HepG2 (cell line): ENCODE results near the gene HDLBP. TPM values are rescaled to one million over a fixed set of nuclear protein-coding genes. Genes with fewer than 3 reads are reported as not detected.

Experiments used
- AFF4 ChIP-seq: sonication (generic); formaldehyde crosslinking; IDR thresholded peaks from 2 replicates; pipeline ENCODE4 v1.4.0; 2020; ENCODE audit warnings: missing genetic modification reagents
- ARHGAP35 ChIP-seq: sonication (generic); formaldehyde crosslinking; IDR thresholded peaks from 2 replicates; pipeline ENCODE4 v1.9.0; 2022; ENCODE audit warnings: mild to moderate bottlenecking, inconsistent platforms, moderate library complexity, missing genetic modification reagents, borderline replicate concordance
- CC2D1A ChIP-seq: sonication (generic); formaldehyde crosslinking; IDR thresholded peaks from 2 replicates; pipeline ENCODE4 v1.8.1; 2023; ENCODE audit warnings: mild to moderate bottlenecking, missing genetic modification reagents
- DPF2 ChIP-seq: sonication (generic); formaldehyde crosslinking; IDR thresholded peaks from 2 replicates; pipeline ENCODE4 v1.4.0; 2020; ENCODE audit warnings: mild to moderate bottlenecking, low read depth, missing genetic modification reagents, borderline replicate concordance
- ELF3 ChIP-seq: IDR thresholded peaks from 2 replicates; pipeline ENCODE4 v1.6.1; 2016; ENCODE audit warnings: missing genetic modification reagents, missing compliant biosample characterization
- FOXK1 ChIP-seq: sonication (generic); formaldehyde crosslinking; IDR thresholded peaks from 2 replicates; pipeline ENCODE4 v1.4.0; 2020; ENCODE audit warnings: low read depth, missing genetic modification reagents, borderline replicate concordance
- HDAC2 ChIP-seq: sonication (generic); formaldehyde crosslinking; IDR thresholded peaks from 2 replicates; pipeline ENCODE4 v1.4.0; 2020; ENCODE audit warnings: missing genetic modification reagents
- IKZF5 ChIP-seq: IDR thresholded peaks from 2 replicates; pipeline ENCODE4 v1.6.1; 2018; ENCODE audit warnings: missing genetic modification reagents, mild to moderate bottlenecking, missing compliant biosample characterization
- SAFB2 ChIP-seq: sonication (generic); formaldehyde crosslinking; IDR thresholded peaks from 2 replicates; pipeline ENCODE4 v1.5.1; 2020; ENCODE audit warnings: missing genetic modification reagents, low read depth, mild to moderate bottlenecking, borderline replicate concordance
- TEAD3 ChIP-seq: optimal IDR thresholded peaks from 2 replicates; pipeline ENCODE3; 2016; ENCODE audit warnings: borderline replicate concordance
- WIZ ChIP-seq: sonication (generic); formaldehyde crosslinking; IDR thresholded peaks from 2 replicates; pipeline ENCODE4 v1.5.1; 2020; ENCODE audit warnings: mild to moderate bottlenecking, missing genetic modification reagents
- ZNF207 ChIP-seq: fragments of 450-650 bp; IDR thresholded peaks from 2 replicates; pipeline ENCODE4 v1.6.1; 2016; ENCODE audit warnings: antibody characterized with exemption, borderline replicate concordance
- ZNF276 ChIP-seq: sonication (generic); formaldehyde crosslinking; IDR thresholded peaks from 2 replicates; pipeline ENCODE4 v1.4.0; 2020; ENCODE audit warnings: mild to moderate bottlenecking, low read depth, missing genetic modification reagents
- ZNF383 ChIP-seq: sonication (generic); formaldehyde crosslinking; IDR thresholded peaks from 2 replicates; pipeline ENCODE4 v1.4.0; 2020; ENCODE audit warnings: missing genetic modification reagents, mild to moderate bottlenecking, borderline replicate concordance
- ZNF619 ChIP-seq: sonication (generic); formaldehyde crosslinking; IDR thresholded peaks from 2 replicates; pipeline ENCODE4 v1.4.0; 2020; ENCODE audit warnings: mild to moderate bottlenecking, missing genetic modification reagents
- ZNF75D ChIP-seq: sonication (generic); formaldehyde crosslinking; IDR thresholded peaks from 2 replicates; pipeline ENCODE4 v1.8.1; 2023; ENCODE audit warnings: missing genetic modification reagents, mild to moderate bottlenecking, borderline replicate concordance
- ZSCAN29 ChIP-seq: sonication (generic); formaldehyde crosslinking; conservative IDR thresholded peaks from 2 replicates; pipeline ENCODE4 v1.4.0; 2020; ENCODE audit warnings: mild to moderate bottlenecking, missing genetic modification reagents
- ZSCAN31 ChIP-seq: sonication (generic); formaldehyde crosslinking; IDR thresholded peaks from 2 replicates; pipeline ENCODE4 v1.5.0; 2020; ENCODE audit warnings: low read depth, mild to moderate bottlenecking, missing genetic modification reagents
- polyA plus RNA-seq, 8 experiments: library from polyadenylated mRNA; depleted of rRNA in 3 of 8; stranded (reverse) in 7 of 8; unstranded in 1 of 8; fragments of >200 nt; fragmentation: Illumina TruSeq in 4 of 8; extraction: Trizol in 4 of 8; gene quantifications; 2 replicates each; pipeline versions ENCODE4 v1.2.1 to v1.2.3, GENCODE V29; 2011 to 2016; ENCODE audit warnings: low read depth in 4 of 8, missing spikeins in 1 of 8, mixed read lengths in 1 of 8; ENCODE audit not compliant: insufficient read depth in 1 of 8
- total RNA-seq, 5 experiments: library from RNA; depleted of rRNA; stranded (reverse); fragments of >200 nt; fragmentation: Illumina TruSeq; extraction: Trizol; gene quantifications; 2 replicates each; pipeline ENCODE4 v1.2.3, GENCODE V29; 2016; ENCODE audit warnings: low read depth in 1 of 5
- TF ChIP-seq, protein P1 (sequence below): sonication (generic); formaldehyde crosslinking; IDR thresholded peaks from 2 replicates; pipeline ENCODE4 v1.5.0; 2020; ENCODE audit warnings: mild to moderate bottlenecking, missing genetic modification reagents
- TF ChIP-seq, protein P2 (sequence below): IDR thresholded peaks from 2 replicates; pipeline ENCODE4 v1.6.1; 2012; ENCODE audit warnings: inconsistent platforms

The HDLBP gene
- total and polyA plus RNA-seq, 2 of the 13 experiments (the other 11 are each of a cell fraction or from before 2014, with no cell fraction given): 464 to 707 TPM

GRCh38 chr2:241359481-241360045, 44.1 kb upstream of the HDLBP start (continued):
- TF ChIP-seq HDAC2 (CRISPR knock-in tag) (no peak), WIZ (CRISPR knock-in tag) (no peak), ZNF619 (CRISPR knock-in tag) (no peak), ZNF383 (CRISPR knock-in tag) (0 out of 2 replicates have a peak, but pooled peaks have one; percentile 74), FOXK1 (peak; percentile 32; the same call in 1 of the 2 replicates), ZSCAN29 (peak; percentile 43; the same call in 1 of the 2 replicates), SAFB2 (CRISPR knock-in tag) (no peak), ELF3 (CRISPR knock-in tag) (peak; percentile 58; the same call in 1 of the 2 replicates), ARHGAP35 (CRISPR knock-in tag) (no peak), ZNF276 (CRISPR knock-in tag) (0 out of 2 replicates have a peak, but pooled peaks have one; percentile 40), ZSCAN31 (0 out of 2 replicates have a peak, but pooled peaks have one; percentile 70), TEAD3 (CRISPR knock-in tag) (peak; percentile 73), AFF4 (no peak), ZNF75D (CRISPR knock-in tag) (no peak), IKZF5 (CRISPR knock-in tag) (peak; percentile 31; the same call in 1 of the 2 replicates), CC2D1A (CRISPR knock-in tag) (no peak), DPF2 (CRISPR knock-in tag) (0 out of 2 replicates have a peak, but pooled peaks have one; percentile 16), ZNF207 (no peak)
- TF ChIP-seq, protein P1, sequence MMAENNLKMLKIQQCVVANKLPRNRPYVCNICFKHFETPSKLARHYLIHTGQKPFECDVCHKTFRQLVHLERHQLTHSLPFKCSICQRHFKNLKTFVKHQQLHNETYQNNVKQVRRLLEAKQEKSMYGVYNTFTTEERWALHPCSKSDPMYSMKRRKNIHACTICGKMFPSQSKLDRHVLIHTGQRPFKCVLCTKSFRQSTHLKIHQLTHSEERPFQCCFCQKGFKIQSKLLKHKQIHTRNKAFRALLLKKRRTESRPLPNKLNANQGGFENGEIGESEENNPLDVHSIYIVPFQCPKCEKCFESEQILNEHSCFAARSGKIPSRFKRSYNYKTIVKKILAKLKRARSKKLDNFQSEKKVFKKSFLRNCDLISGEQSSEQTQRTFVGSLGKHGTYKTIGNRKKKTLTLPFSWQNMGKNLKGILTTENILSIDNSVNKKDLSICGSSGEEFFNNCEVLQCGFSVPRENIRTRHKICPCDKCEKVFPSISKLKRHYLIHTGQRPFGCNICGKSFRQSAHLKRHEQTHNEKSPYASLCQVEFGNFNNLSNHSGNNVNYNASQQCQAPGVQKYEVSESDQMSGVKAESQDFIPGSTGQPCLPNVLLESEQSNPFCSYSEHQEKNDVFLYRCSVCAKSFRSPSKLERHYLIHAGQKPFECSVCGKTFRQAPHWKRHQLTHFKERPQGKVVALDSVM (CRISPR knock-in tag): peak; percentile 50
- TF ChIP-seq, protein P2, sequence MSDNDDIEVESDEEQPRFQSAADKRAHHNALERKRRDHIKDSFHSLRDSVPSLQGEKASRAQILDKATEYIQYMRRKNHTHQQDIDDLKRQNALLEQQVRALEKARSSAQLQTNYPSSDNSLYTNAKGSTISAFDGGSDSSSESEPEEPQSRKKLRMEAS: peak; percentile 55
